Lung microvascular endothelial cell (primary cell): ENCODE data around the gene SLC29A1. TPM values are rescaled to one million over a fixed set of nuclear protein-coding genes. Genes with fewer than 3 reads are reported as not detected.

Experiments
- DNase-seq, 2 donors: peaks; one replicate each; pipeline versions ENCODE4 v3.0.0 to v3.0.0-alpha.2; 2010; ENCODE audit warnings: low read depth in 2 of 2
- total RNA-seq: library from RNA; depleted of rRNA; stranded (reverse); fragments of >200 nt; gene quantifications from 2 replicates; pipeline ENCODE4 v1.2.1, GENCODE V29; 2014

Gene SLC29A1
- total RNA-seq, 1 donor from 2014 or later = 28.6 TPM

DNA sequence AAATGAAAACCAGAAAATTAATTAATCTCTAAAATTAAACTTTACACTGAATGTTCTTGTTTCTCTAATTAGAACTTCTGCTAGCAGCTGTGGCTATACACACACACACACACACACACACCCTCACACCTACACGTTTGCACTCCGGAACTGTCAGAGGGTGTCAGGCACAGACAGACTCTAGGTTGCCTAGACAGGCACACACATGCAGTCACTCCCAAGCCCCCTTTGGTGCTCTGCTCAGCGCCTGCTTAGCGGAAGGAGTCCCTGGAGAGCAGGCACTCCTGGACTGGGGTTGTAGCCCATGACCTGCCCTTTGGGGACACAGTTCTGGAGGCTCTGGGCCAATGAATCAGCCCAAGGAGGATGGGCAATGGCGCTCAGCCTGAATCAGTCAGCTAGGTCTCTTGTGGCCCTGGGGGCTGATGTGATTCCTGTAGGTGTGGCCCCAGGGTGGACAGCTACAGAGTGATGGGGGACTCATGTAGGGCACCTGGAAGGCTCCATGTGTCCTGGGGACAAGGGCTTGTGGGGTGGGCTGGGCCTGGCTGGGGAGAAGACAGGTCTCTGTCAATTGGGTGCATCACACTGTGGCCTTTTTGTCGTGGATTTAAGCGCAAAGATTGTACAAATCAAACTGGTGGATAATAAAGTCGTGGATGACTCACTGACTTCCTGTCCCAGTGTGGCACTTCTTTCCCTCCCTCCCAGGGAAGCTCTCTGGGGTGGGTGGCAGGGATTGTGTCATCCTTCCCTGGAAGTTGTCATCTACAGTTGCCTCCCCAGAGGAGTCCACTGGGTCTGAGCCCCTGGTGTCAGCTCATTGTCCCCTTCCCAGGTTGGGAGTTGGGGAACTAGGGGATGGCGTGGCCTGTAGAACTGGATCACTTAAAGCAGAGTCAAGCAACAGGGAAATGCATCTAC is 55.6 kb downstream of the SLC29A1 start:
- no peak for DNase-seq

Other genes starting within 250 kb of the SLC29A1 start
- gene MRPL14, start 96.1 kb upstream of the SLC29A1 start, total RNA-seq = 65.4 and 67.1 TPM in 2 replicates
- 11.3 and 21.2 TPM in 2 replicates for gene TMEM63B, start 96.0 kb upstream of the SLC29A1 start, total RNA-seq
- gene CAPN11, start 64.8 kb upstream of the SLC29A1 start, total RNA-seq = 0.20 and 0.65 TPM in 2 replicates
- gene MYMX, start 6.7 kb upstream of the SLC29A1 start, total RNA-seq = 0.22 TPM in 1 of 2 replicates, not detected in the other
- 317 and 430 TPM in 2 replicates for gene HSP90AB1, start 23.5 kb downstream of the SLC29A1 start, total RNA-seq
- gene SLC35B2, start 33.9 kb downstream of the SLC29A1 start, total RNA-seq = 37.5 and 40.3 TPM in 2 replicates
- 7.6 and 9.9 TPM in 2 replicates for gene NFKBIE, start 42.0 kb downstream of the SLC29A1 start, total RNA-seq
- gene TMEM151B, start 46.9 kb downstream of the SLC29A1 start, total RNA-seq = under 0.01 TPM in 1 of 2 replicates, not detected in the other
- gene AARS2, start 89.8 kb downstream of the SLC29A1 start, total RNA-seq = 8.1 and 9.7 TPM in 2 replicates
- not detected in 2 replicates for gene SPATS1, start 119.1 kb downstream of the SLC29A1 start, total RNA-seq
- 12.4 and 16.3 TPM in 2 replicates for gene CDC5L, start 164.1 kb downstream of the SLC29A1 start, total RNA-seq